Lower leg skin (tissue), 3 donors: ENCODE data around the gene NCS1.

Experiments
- CTCF ChIP-seq, 3 donors: fragments of 450-650 bp; IDR thresholded peaks; one replicate each; pipeline ENCODE4 v1.5.1; 2016; ENCODE audit warnings: antibody characterized with exemption in 3 of 3, mild to moderate bottlenecking in 3 of 3, moderate library complexity in 2 of 3
- POLR2A ChIP-seq, 2 donors: fragments of 450-650 bp; IDR thresholded peaks; one replicate each; pipeline ENCODE4 v1.6.1; 2016 to 2017; ENCODE audit warnings: antibody characterized with exemption in 2 of 2, mild to moderate bottlenecking in 1 of 2, moderate library complexity in 1 of 2

- TF ChIP-seq CTCF (IDR thresholded peaks at IDR 0.05): no peak
- TF ChIP-seq POLR2A (IDR thresholded peaks at IDR 0.05): no peak
Measured at GRCh38 chr9:130181678-130182380, 9.6 kb downstream of the NCS1 start.
